K562 (cell line): Measurements from ENCODE around the gene WEE1. TPM values are rescaled to one million over a fixed set of nuclear protein-coding genes. Genes with fewer than 3 reads are reported as not detected.

Experiments used
- ARHGAP35 ChIP-seq: fragments of 450-650 bp; IDR thresholded peaks from 2 replicates; pipeline ENCODE4 v1.6.1; 2018; ENCODE audit not compliant: partially characterized antibody
- CEBPB ChIP-seq: fragments of 450-650 bp; IDR thresholded peaks from 2 replicates; pipeline ENCODE4 v1.6.1; 2016; ENCODE audit warnings: missing genetic modification characterization, missing compliant biosample characterization
- COPS2 ChIP-seq: fragments of 450-650 bp; conservative IDR thresholded peaks from 2 replicates; pipeline ENCODE4 v1.6.1; 2016; ENCODE audit warnings: mild to moderate bottlenecking, moderate library complexity
- E2F3 ChIP-seq: fragments of 250-450 bp; sonication (Bioruptor Pico); IDR thresholded peaks from 2 replicates; pipeline ENCODE4 v1.4.0; 2020; ENCODE audit warnings: mild to moderate bottlenecking
- ELF4 ChIP-seq: fragments of 450-650 bp; formaldehyde crosslinking; IDR thresholded peaks from 2 replicates; pipeline ENCODE4 v1.4.0; 2022; ENCODE audit warnings: missing genetic modification characterization
- ETS2 ChIP-seq: IDR thresholded peaks from 2 replicates; pipeline ENCODE4 v1.6.1; 2016; ENCODE audit warnings: borderline replicate concordance, missing genetic modification characterization, mild to moderate bottlenecking, moderate library complexity, missing compliant biosample characterization; ENCODE audit not compliant: poor library complexity, severe bottlenecking
- ILK ChIP-seq: fragments of 450-650 bp; IDR thresholded peaks from 2 replicates; pipeline ENCODE4 v1.6.1; 2016; ENCODE audit warnings: missing genetic modification characterization, low read depth, mild to moderate bottlenecking, missing compliant biosample characterization, moderate library complexity, borderline replicate concordance
- KLF1 ChIP-seq: fragments of 450-650 bp; IDR thresholded peaks from 2 replicates; pipeline ENCODE4 v1.6.1; 2016; ENCODE audit warnings: missing genetic modification characterization, missing compliant biosample characterization
- MAFF ChIP-seq: IDR thresholded peaks from 2 replicates; pipeline ENCODE4 v1.6.1; 2012; ENCODE audit warnings: low read length, improper control_type of control experiment
- MCM5 ChIP-seq: fragments of 450-650 bp; IDR thresholded peaks from 2 replicates; pipeline ENCODE4 v1.6.1; 2016; ENCODE audit warnings: low read depth
- MTA3 ChIP-seq: fragments of 450-650 bp; formaldehyde crosslinking; IDR thresholded peaks from 2 replicates; pipeline ENCODE4 v1.6.1; 2017; ENCODE audit warnings: mild to moderate bottlenecking, borderline replicate concordance
- NFE2L1 ChIP-seq: fragments of 450-650 bp; IDR thresholded peaks from 2 replicates; pipeline ENCODE4 v1.6.1; 2016; ENCODE audit warnings: missing genetic modification characterization, low read depth, mild to moderate bottlenecking, missing compliant biosample characterization, moderate library complexity, borderline replicate concordance
- NR3C1 ChIP-seq: sonication (generic); formaldehyde crosslinking; IDR thresholded peaks from 2 replicates; pipeline ENCODE4 v1.8.1; 2022; ENCODE audit warnings: missing genetic modification reagents
- RBM25 ChIP-seq: fragments of 200-400 bp; formaldehyde crosslinking; IDR thresholded peaks from 2 replicates; pipeline ENCODE4 v1.6.1; 2018; ENCODE audit warnings: low read length, low read depth, moderate library complexity; ENCODE audit not compliant: severe bottlenecking
- SOX6 ChIP-seq: fragments of 450-650 bp; IDR thresholded peaks from 2 replicates; pipeline ENCODE4 v1.6.1; 2014; ENCODE audit warnings: mild to moderate bottlenecking
- SPI1 ChIP-seq: IDR thresholded peaks from 2 replicates; pipeline ENCODE4 v1.6.1; 2011; ENCODE audit warnings: low read depth, low read length, control low read depth, borderline replicate concordance
- STAT5B ChIP-seq: fragments of 250-450 bp; sonication (Bioruptor Pico); IDR thresholded peaks from 2 replicates; pipeline ENCODE4 v1.8.0; 2021; ENCODE audit warnings: mild to moderate bottlenecking, inconsistent platforms
- TCFL5 ChIP-seq: fragments of 250-450 bp; sonication (Bioruptor Pico); conservative IDR thresholded peaks from 2 replicates; pipeline ENCODE4 v1.6.1; 2021; ENCODE audit warnings: mild to moderate bottlenecking, moderate library complexity, matching md5 sums
- ZKSCAN8 ChIP-seq: fragments of 200-800 bp; sonication (Bioruptor generic); IDR thresholded peaks from 2 replicates; pipeline ENCODE4 v1.6.1; 2016; ENCODE audit warnings: missing genetic modification characterization, missing compliant biosample characterization
- ZNF282 ChIP-seq: sonication (generic); formaldehyde crosslinking; IDR thresholded peaks from 2 replicates; pipeline ENCODE4 v1.8.1; 2023; ENCODE audit warnings: missing genetic modification reagents
- ZNF354B ChIP-seq: fragments of 250-450 bp; sonication (Bioruptor Pico); IDR thresholded peaks from 2 replicates; pipeline ENCODE4 v1.4.0; 2020
- ZNF75A ChIP-seq: fragments of 450-650 bp; formaldehyde crosslinking; IDR thresholded peaks from 2 replicates; pipeline ENCODE4 v1.4.0; 2020; ENCODE audit warnings: mild to moderate bottlenecking
- ZZZ3 ChIP-seq: fragments of 450-650 bp; IDR thresholded peaks from 2 replicates; pipeline ENCODE4 v1.6.1; 2016; ENCODE audit warnings: antibody characterized with exemption, mild to moderate bottlenecking, moderate library complexity
- polyA plus RNA-seq, 8 experiments: library from polyadenylated mRNA; depleted of rRNA in 4 of 8; stranded (reverse) in 5 of 8; unstranded in 3 of 8; fragments of >200 nt; fragmentation: Nextera tagmentation in 2 of 8; fragmentation: Illumina TruSeq in 1 of 8; extraction: Ambion mirVana in 2 of 8; extraction: Trizol in 1 of 8; gene quantifications; 2 replicates each; pipeline versions ENCODE4 v1.2.1 to v1.2.3, GENCODE V29; 2011 to 2014; ENCODE audit warnings: inconsistent platforms in 1 of 8, missing spikeins in 1 of 8
- total RNA-seq, 7 experiments: library from RNA; depleted of rRNA in 6 of 7; stranded (reverse); fragments of >200 nt in 6 of 7; fragmentation: Illumina TruSeq in 2 of 7; extraction: Trizol in 2 of 7; gene quantifications; 2 replicates each; pipeline versions ENCODE4 v1.2.1 to v1.2.3, GENCODE V29; 2011 to 2021; ENCODE audit warnings: low replicate concordance in 1 of 7
- TF ChIP-seq, protein P1 (sequence below), 3 experiments: fragments of 200-800 bp in 1 of 3; sonication (Bioruptor generic) in 1 of 3; sonication (generic) in 1 of 3; formaldehyde crosslinking in 1 of 3; IDR thresholded peaks; 2 replicates each; pipeline versions ENCODE4 v1.6.1 to v1.8.0; 2016 to 2022; ENCODE audit warnings: mild to moderate bottlenecking in 2 of 3, missing compliant biosample characterization in 2 of 3, missing genetic modification characterization in 2 of 3, missing genetic modification reagents in 1 of 3
- TF ChIP-seq, protein P2 (sequence below): IDR thresholded peaks from 2 replicates; pipeline ENCODE4 v1.6.1; 2012; ENCODE audit warnings: low read depth, low read length, improper control_type of control experiment, borderline replicate concordance
- TF ChIP-seq, protein P3 (sequence below): fragments of 450-650 bp; conservative IDR thresholded peaks from 2 replicates; pipeline ENCODE4 v1.6.1; 2016; ENCODE audit warnings: missing genetic modification characterization, low read depth, mild to moderate bottlenecking, missing compliant biosample characterization, moderate library complexity

The WEE1 gene
- total and polyA plus RNA-seq, 9 of the 15 experiments (the other 6 are each of a cell fraction or from before 2014, with no cell fraction given): 21.9 to 99.0 (median 67.4) TPM

DNA sequence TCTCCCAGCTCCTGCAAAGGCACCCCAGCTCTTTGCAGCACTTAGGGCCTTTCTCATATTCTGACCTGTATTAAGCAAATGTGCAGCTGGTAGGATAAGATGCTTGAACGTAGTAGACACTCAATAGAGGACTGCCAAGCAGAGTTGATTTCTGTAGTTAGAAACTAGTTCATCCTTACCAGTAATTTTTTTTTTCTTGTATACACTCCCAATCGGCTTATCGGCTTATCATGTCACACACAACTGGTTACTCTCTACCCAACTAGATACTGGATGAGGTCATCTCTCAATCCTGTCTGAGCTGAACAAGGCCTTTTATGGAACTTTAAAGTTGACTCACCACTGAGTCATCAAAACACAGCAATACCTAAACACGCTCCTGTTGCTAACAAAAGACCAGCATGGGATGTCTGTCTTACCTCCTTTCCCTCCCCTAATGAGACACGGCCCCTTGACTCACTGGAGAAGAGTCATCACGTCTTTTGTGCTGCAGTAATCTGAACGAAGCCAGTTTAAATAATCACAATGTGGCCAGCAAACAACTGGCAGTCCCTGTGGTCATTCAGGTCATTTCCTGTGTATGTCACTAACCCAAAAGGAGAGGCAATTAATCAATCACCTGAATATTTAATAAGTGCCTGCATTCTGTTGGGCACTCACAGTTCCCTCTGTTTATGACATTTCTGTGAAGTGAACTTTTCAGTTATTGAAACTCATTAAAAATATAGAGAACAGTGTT is 7.5 kb upstream of the WEE1 start (continued):
- TF ChIP-seq ZZZ3 (no peak), ZKSCAN8 (CRISPR knock-in tag) (peak; percentile 71; the same call in 1 of the 2 replicates), MCM5 (no peak), ZNF282 (CRISPR knock-in tag) (no peak), CEBPB (tag) (peak; percentile 51; the same call in 1 of the 2 replicates), MTA3 (peak; percentile 82; the same call in 1 of the 2 replicates), RBM25 (no peak), ARHGAP35 (no peak), COPS2 (no peak), TCFL5 (CRISPR knock-in tag) (no peak), ZNF354B (CRISPR knock-in tag) (no peak), MAFF (peak; percentile 88), ILK (tag) (no peak), SOX6 (peak; percentile 97), ZNF75A (CRISPR knock-in tag) (no peak), ETS2 (tag) (no peak), E2F3 (CRISPR knock-in tag) (no peak), ELF4 (CRISPR knock-in tag) (peak; percentile 82), STAT5B (CRISPR knock-in tag) (no peak), NR3C1 (no peak), KLF1 (tag) (no peak), NFE2L1 (tag) (no peak), SPI1 (no peak)
- TF ChIP-seq, protein P1, sequence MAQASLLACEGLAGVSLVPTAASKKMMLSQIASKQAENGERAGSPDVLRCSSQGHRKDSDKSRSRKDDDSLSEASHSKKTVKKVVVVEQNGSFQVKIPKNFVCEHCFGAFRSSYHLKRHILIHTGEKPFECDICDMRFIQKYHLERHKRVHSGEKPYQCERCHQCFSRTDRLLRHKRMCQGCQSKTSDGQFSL (CRISPR knock-in tag; IDR thresholded peaks at IDR 0.05): no peak
- TF ChIP-seq, protein P1 (tag; IDR thresholded peaks at IDR 0.05): no peak
- TF ChIP-seq, protein P2, sequence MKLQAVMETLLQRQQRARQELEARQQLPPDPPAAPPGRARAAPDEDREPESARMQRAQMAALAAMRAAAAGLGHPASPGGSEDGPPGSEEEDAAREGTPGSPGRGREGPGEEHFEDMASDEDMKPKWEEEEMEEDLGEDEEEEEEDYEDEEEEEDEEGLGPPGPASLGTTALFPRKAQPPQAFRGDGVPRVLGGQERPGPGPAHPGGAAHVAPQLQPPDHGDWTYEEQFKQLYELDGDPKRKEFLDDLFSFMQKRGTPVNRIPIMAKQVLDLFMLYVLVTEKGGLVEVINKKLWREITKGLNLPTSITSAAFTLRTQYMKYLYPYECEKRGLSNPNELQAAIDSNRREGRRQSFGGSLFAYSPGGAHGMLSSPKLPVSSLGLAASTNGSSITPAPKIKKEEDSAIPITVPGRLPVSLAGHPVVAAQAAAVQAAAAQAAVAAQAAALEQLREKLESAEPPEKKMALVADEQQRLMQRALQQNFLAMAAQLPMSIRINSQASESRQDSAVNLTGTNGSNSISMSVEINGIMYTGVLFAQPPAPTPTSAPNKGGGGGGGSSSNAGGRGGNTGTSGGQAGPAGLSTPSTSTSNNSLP: peak; percentile 17; the same call in 1 of the 2 replicates
- TF ChIP-seq, protein P3, sequence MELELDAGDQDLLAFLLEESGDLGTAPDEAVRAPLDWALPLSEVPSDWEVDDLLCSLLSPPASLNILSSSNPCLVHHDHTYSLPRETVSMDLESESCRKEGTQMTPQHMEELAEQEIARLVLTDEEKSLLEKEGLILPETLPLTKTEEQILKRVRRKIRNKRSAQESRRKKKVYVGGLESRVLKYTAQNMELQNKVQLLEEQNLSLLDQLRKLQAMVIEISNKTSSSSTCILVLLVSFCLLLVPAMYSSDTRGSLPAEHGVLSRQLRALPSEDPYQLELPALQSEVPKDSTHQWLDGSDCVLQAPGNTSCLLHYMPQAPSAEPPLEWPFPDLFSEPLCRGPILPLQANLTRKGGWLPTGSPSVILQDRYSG: peak; percentile 39; the same call in 1 of the 2 replicates
